Tibial nerve (tissue), 4 donors: Measurements from ENCODE around the gene PHF5A. TPM values are rescaled to one million over a fixed set of nuclear protein-coding genes. Genes with fewer than 3 reads are reported as not detected.
A peak's percentile ranks its signal among the peaks of the same experiment; 100 is the strongest.

ENCODE experiments used
- DNase-seq, 2 donors: peaks; one replicate each; pipeline ENCODE4 v3.0.0-alpha.2; 2019; ENCODE audit warnings: low spot score in 2 of 2
- H3K27ac ChIP-seq, 4 donors: fragments of 200-600 bp; sonication (generic) in 3 of 4; one replicate each; pipeline ENCODE4 v1.5.1; 2017 to 2019; ENCODE audit warnings: mild to moderate bottlenecking in 1 of 4
- H3K27me3 ChIP-seq, 2 donors: fragments of 200-600 bp; sonication (generic) in 1 of 2; one replicate each; pipeline versions ENCODE4 v1.5.1 to v1.6.0; 2017 to 2019
- H3K36me3 ChIP-seq, 3 donors: fragments of 200-600 bp; sonication (generic); one replicate each; pipeline ENCODE4 v1.5.1; 2018 to 2019
- H3K4me1 ChIP-seq, 4 donors: fragments of 200-600 bp; sonication (generic) in 3 of 4; one replicate each; pipeline ENCODE4 v1.5.1; 2017 to 2019
- H3K4me3 ChIP-seq, 4 donors: fragments of 200-600 bp; sonication (generic) in 3 of 4; one replicate each; pipeline ENCODE4 v1.5.1; 2017 to 2019; ENCODE audit warnings: mild to moderate bottlenecking in 1 of 4, moderate library complexity in 1 of 4
- H3K9me3 ChIP-seq, 4 donors: fragments of 200-600 bp; sonication (generic) in 3 of 4; one replicate each; pipeline ENCODE4 v1.5.1; 2017 to 2019
- EP300 ChIP-seq, 2 donors: sonication (generic); formaldehyde crosslinking; IDR thresholded peaks; one replicate each; pipeline ENCODE4 v1.6.1; 2017; ENCODE audit warnings: antibody characterized with exemption in 2 of 2, mild to moderate bottlenecking in 1 of 2
- POLR2A ChIP-seq, 2 donors: fragments of 450-650 bp; IDR thresholded peaks; one replicate each; pipeline ENCODE4 v1.6.1; 2017; ENCODE audit warnings: antibody characterized with exemption in 2 of 2, mild to moderate bottlenecking in 2 of 2, moderate library complexity in 2 of 2
- WGBS, 2 donors: methylation state at CpG; one replicate each; pipeline ENCODE4 v1.1.5; 2018; 5-methylcytosine and 5-hydroxymethylcytosine counted together
- total RNA-seq, 4 donors: library from RNA; depleted of rRNA; stranded (reverse); fragments of >200 nt; gene quantifications; one replicate each; pipeline ENCODE4 v1.1.0, GENCODE V29; 2016
- TF ChIP-seq, protein P1 (sequence below), 5 experiments: fragments of 200-600 bp in 3 of 5; fragments of 450-650 bp in 2 of 5; sonication (generic) in 3 of 5; IDR thresholded peaks; one replicate each; pipeline ENCODE4 v1.5.1; 2016 to 2019; ENCODE audit warnings: antibody characterized with exemption in 5 of 5, mild to moderate bottlenecking in 3 of 5, moderate library complexity in 2 of 5

PHF5A gene
- total RNA-seq, 4 donors from 2014 or later = 32.6 to 51.5 (median 36.4) TPM

DNA sequence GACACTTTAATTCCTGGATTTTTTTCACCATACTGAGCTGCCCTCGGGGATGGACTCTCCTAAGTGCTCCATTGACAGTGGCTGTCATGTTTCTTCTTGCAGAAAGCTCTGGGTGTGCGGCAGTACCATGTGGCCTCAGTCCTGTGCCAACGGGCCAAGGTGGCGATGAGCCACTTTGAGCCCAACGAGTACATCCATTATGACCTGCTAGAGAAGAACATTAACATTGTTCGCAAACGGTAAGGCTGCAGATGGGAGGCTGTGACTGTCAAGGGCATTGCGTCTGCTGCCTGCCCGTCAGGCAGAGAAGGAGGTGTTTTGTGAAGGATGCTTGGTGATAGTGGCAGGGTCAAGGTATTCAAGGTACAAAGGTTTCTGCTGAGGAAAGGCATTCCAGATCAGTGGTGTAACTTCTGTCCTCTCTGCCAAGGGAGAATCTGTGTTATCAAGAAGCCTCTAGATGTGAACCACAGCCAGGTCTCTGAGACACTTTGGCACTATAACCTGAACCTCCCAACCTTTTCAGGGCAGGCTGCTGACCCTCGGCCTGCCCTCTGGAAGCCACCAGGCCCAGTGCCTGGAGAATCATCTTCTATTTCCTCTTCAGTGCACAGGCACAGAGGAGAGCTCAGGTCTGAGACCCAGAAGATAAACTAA lies 31.3 kb upstream of the PHF5A start:
- peaks cover 0 to 23% (median 3%) of the 10 kb centered on the region in 4 donors for H3K4me1 ChIP-seq

DNA sequence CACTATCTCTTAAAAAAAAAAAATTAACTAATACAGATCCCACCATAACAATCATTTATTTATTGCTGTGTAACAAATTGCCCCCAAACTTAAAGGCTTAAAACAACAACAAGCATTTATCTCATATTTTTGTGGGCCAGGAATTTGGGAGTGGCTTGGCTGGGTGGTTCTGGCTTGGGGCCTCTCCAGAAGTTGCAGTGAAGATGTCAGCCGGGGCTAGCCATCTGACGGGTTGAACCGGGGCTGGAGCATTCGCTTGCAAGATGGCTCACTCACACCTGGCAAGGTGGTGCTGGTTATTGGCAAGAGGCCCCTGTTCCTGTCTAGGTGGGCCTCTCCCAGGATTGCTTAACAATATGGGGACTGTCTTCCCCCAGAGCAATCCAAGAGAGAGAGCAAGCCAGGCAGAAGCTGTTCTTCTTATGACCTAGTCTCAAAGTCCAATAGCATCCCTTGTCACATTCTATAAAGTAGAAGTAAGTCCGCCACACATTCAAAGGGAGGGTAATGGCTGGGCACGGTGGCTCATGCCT lies 29.9 kb upstream of the PHF5A start:
- TF ChIP-seq POLR2A (IDR thresholded peaks at IDR 0.05) = no peak
- TF ChIP-seq, protein P1, sequence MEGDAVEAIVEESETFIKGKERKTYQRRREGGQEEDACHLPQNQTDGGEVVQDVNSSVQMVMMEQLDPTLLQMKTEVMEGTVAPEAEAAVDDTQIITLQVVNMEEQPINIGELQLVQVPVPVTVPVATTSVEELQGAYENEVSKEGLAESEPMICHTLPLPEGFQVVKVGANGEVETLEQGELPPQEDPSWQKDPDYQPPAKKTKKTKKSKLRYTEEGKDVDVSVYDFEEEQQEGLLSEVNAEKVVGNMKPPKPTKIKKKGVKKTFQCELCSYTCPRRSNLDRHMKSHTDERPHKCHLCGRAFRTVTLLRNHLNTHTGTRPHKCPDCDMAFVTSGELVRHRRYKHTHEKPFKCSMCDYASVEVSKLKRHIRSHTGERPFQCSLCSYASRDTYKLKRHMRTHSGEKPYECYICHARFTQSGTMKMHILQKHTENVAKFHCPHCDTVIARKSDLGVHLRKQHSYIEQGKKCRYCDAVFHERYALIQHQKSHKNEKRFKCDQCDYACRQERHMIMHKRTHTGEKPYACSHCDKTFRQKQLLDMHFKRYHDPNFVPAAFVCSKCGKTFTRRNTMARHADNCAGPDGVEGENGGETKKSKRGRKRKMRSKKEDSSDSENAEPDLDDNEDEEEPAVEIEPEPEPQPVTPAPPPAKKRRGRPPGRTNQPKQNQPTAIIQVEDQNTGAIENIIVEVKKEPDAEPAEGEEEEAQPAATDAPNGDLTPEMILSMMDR (IDR thresholded peaks at IDR 0.05) = no peak

More for the DNA sequence above, 31.3 kb upstream of the PHF5A start:
- TF ChIP-seq, protein P1 (IDR thresholded peaks at IDR 0.05) = no peak
- no peak for TF ChIP-seq EP300 (IDR thresholded peaks at IDR 0.05)
- no peak for TF ChIP-seq POLR2A (IDR thresholded peaks at IDR 0.05)
- Histone ChIP-seq H3K27me3 (no peaks in the 10 kb centered on the region), H3K9me3 (no peaks in the 10 kb centered on the region), H3K27ac (peak overlapping the region in 1 of 4 donors; percentile 8), H3K36me3 (peaks cover 0 to 45% (median 0%) of the 10 kb centered on the region in 3 donors), H3K4me3 (no peak overlapping the region)
- DNase-seq = no peak
- WGBS, 2 donors = 93 to 94% methylated on average over 10 of the region's 10 CpGs

DNA sequence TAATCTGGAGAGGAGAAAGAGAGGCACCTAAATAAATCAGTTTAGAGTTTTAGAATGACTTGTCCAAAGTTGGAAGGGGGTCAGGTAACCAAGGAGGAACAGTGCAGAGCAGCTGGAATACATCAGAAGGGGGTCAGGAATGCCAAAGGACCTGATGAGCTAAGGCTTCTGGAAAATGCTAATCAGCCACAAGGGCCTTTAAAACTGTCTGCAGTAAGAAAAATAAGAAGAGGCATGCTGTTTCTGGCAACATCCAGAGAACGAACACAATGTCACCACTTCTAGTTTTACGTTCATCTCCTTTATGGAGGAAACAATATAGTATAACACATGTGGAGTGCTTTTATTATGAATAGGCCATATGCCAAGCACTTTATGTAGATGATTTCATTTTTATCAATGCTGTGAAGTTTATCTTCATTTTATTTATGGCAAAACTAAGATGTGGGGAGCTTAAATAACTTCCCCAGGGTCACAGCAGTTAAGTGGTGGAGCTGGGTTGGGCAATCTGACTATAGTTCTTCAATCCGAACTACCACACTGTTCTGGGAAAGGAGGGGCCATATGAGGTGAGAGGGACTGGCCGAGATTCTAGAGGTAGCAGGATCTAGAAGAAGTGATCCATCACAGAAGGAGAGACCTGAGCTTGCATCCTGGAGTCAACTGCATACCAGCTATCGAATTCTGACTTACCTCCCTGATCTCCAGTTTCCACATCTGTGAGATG lies 23.0 kb upstream of the PHF5A start:
- Histone ChIP-seq H3K4me3 (no peak overlapping the region), H3K9me3 (no peaks in the 10 kb centered on the region), H3K4me1 (peaks cover 0 to 74% (median 32%) of the 10 kb centered on the region in 4 donors), H3K27ac (peak overlapping the region; percentile 5 to 84 (median 52)), H3K36me3 (peaks cover 0 to 5% (median 0%) of the 10 kb centered on the region in 3 donors), H3K27me3 (no peaks in the 10 kb centered on the region)
- no peak for DNase-seq
- TF ChIP-seq POLR2A (IDR thresholded peaks at IDR 0.05) (no peak), EP300 (IDR thresholded peaks at IDR 0.05) (no peak)
- TF ChIP-seq, protein P1 (IDR thresholded peaks at IDR 0.05) = no peak
- 46 to 51% methylated on average over 5 of the region's 5 CpGs for WGBS, 2 donors

More for the DNA sequence above, 29.9 kb upstream of the PHF5A start:
- 63 to 66% methylated on average over 6 of the region's 6 CpGs for WGBS, 2 donors
- no peak for DNase-seq
- H3K36me3 ChIP-seq = peaks cover 0 to 45% (median 0%) of the 10 kb centered on the region in 3 donors
- H3K9me3 ChIP-seq = no peaks in the 10 kb centered on the region
- H3K27ac ChIP-seq = peak overlapping the region in 1 of 4 donors; percentile 39
- H3K27me3 ChIP-seq = no peaks in the 10 kb centered on the region
- peaks cover 0 to 24% (median 4%) of the 10 kb centered on the region in 4 donors for H3K4me1 ChIP-seq
- no peak overlapping the region for H3K4me3 ChIP-seq

DNA sequence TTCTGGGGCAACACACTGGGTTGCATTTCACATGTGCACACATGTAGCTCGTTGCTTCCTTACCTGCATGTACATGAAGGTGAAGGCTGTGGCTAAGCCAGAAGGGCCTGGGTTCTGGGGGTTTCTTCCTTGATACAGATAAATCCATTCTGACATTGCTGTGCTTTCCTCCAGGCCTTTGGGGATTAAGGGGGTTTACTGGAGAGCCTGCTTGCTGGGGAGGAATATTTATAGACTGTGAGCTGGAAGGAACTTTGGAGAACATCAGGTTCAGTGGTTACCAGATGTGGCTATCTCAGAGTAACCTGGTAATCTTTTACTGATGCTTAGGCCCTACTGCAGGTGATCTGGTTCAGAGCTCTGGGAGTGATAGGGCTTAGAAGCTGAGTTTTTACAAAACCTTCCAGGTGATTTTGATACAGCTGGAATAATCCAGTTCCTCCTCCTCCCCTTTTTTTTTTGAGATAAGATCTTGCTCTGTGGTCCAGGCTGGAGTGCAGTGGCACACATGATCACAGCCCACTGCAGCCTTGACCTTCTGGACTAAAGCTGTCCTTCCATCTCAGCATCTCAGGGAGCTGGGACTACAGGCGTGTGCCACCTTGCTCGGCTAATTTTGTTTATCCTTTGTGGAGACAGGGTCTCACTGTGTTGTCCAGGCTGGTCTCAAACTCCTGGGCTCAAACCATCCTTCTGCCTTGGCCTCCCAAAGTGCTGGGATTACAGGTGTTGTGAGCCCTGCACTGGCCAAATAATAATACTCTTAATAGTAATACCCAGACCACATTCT lies 20.3 kb upstream of the PHF5A start:
- Histone ChIP-seq H3K27me3 (no peaks in the 10 kb centered on the region), H3K4me1 (peaks cover 0 to 94% (median 40%) of the 10 kb centered on the region in 4 donors), H3K4me3 (no peak overlapping the region), H3K27ac (peak overlapping the region; percentile 6 to 84 (median 66)), H3K9me3 (no peaks in the 10 kb centered on the region), H3K36me3 (no peaks in the 10 kb centered on the region)
- no peak for TF ChIP-seq EP300 (IDR thresholded peaks at IDR 0.05)
- TF ChIP-seq POLR2A (IDR thresholded peaks at IDR 0.05) = no peak
- TF ChIP-seq, protein P1 (IDR thresholded peaks at IDR 0.05) = no peak
- WGBS, 2 donors = 76 to 92% methylated on average over 3 of the region's 3 CpGs
- no peak for DNase-seq
